GM12878 (cell line): ENCODE results near the gene ANKRD42.

ENCODE experiments used
- CBFB ChIP-seq: IDR thresholded peaks from 2 replicates; pipeline ENCODE4 v1.6.1; 2016; ENCODE audit warnings: antibody characterized with exemption, low read depth
- CTCF ChIP-seq, 3 experiments: IDR thresholded peaks in 2 of 3; conservative IDR thresholded peaks in 1 of 3; 2 replicates each; pipeline ENCODE4 v1.5.1; 2011; ENCODE audit warnings: low read depth in 3 of 3, low read length in 3 of 3, mild to moderate bottlenecking in 3 of 3, control low read depth in 2 of 3, moderate library complexity in 2 of 3, inconsistent platforms in 1 of 3, mixed read lengths in 1 of 3; ENCODE audit not compliant: control insufficient read depth in 2 of 3, insufficient read depth in 1 of 3; ENCODE audit errors: extremely low read depth in 1 of 3
- EZH2 ChIP-seq: IDR thresholded peaks from 2 replicates; pipeline ENCODE4 v1.6.1; 2012; ENCODE audit warnings: low read depth, mild to moderate bottlenecking, control low read depth, inconsistent platforms, low read length, borderline replicate concordance; ENCODE audit not compliant: control insufficient read depth
- HDGF ChIP-seq: fragments of 450-650 bp; IDR thresholded peaks from 2 replicates; pipeline ENCODE4 v1.6.1; 2016; ENCODE audit warnings: antibody characterized with exemption
- NRF1 ChIP-seq: conservative IDR thresholded peaks from 2 replicates; pipeline ENCODE4 v1.6.1; 2011; ENCODE audit warnings: mild to moderate bottlenecking, low read depth, low read length, improper control_type of control experiment
- RAD21 ChIP-seq: IDR thresholded peaks from 2 replicates; pipeline ENCODE4 v1.6.1; 2011; ENCODE audit warnings: mild to moderate bottlenecking, low read depth, low read length, moderate library complexity; ENCODE audit not compliant: insufficient read depth
- RCOR1 ChIP-seq: conservative IDR thresholded peaks from 2 replicates; pipeline ENCODE4 v1.6.1; 2012; ENCODE audit warnings: low read depth, low read length, improper control_type of control experiment
- SIN3A ChIP-seq: IDR thresholded peaks from 2 replicates; pipeline ENCODE4 v1.6.1; 2012; ENCODE audit warnings: low read depth, low read length, improper control_type of control experiment
- SIX5 ChIP-seq: IDR thresholded peaks from 2 replicates; pipeline ENCODE4 v1.6.1; 2011; ENCODE audit warnings: mild to moderate bottlenecking, low read depth, low read length, moderate library complexity; ENCODE audit not compliant: severe bottlenecking
- TAF1 ChIP-seq: IDR thresholded peaks from 2 replicates; pipeline ENCODE4 v1.6.1; 2011; ENCODE audit warnings: mild to moderate bottlenecking, low read depth, low read length, borderline replicate concordance
- USF2 ChIP-seq: IDR thresholded peaks from 2 replicates; pipeline ENCODE4 v1.6.1; 2011; ENCODE audit warnings: low read depth, low read length, improper control_type of control experiment, borderline replicate concordance
- ZSCAN29 ChIP-seq: fragments of 450-650 bp; IDR thresholded peaks from 2 replicates; pipeline ENCODE4 v1.6.1; 2017; ENCODE audit warnings: mild to moderate bottlenecking, moderate library complexity
- TF ChIP-seq, protein P1 (sequence below): IDR thresholded peaks from 2 replicates; pipeline ENCODE4 v1.6.1; 2012; ENCODE audit warnings: mild to moderate bottlenecking, low read depth, low read length
- TF ChIP-seq, protein P2 (sequence below): fragments of 450-650 bp; formaldehyde crosslinking; IDR thresholded peaks from 2 replicates; pipeline ENCODE4 v1.5.0; 2022; ENCODE audit warnings: mild to moderate bottlenecking, missing genetic modification characterization

DNA sequence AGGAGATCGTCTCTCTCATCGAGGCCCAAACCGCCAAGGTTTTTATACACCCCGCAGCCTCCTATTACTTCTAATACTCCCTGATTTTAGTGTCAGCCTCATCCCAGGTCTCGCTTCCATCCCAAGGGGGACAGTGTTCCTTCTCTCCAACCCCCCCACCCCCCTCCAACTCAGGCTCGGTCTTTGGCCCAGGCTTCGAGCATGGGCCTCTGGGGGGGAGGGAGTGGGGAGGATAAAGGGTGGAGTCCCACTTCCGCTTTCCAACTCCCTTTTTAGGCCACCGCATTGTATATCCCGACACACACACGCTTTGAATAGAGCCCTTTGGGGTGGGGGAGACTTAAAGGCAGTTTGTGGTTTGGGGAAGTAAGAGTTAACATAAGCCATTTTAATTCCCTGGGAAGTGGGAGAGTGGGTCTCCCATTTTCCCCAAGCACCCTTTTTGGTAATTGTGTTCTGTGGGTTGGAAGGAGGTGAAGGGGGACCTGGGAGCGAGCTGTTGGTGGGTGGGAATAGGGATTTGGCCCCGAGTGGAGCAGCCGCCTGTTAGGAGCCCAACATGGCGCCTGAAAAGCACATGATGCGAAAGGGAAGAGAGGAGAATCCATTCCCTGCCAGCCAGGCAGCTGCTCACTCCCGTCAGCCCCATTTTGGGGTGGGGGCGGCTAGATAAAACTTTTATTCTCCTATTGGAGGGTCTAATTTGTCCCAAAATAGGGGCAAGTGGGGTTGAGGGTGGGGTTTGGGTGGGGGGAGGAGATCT, 35.7 kb upstream of the ANKRD42 start:
- no peak for TF ChIP-seq USF2
- no peak for TF ChIP-seq RAD21
- TF ChIP-seq TAF1 = no peak; the same call in 1 of the 2 replicates
- TF ChIP-seq, protein P1, sequence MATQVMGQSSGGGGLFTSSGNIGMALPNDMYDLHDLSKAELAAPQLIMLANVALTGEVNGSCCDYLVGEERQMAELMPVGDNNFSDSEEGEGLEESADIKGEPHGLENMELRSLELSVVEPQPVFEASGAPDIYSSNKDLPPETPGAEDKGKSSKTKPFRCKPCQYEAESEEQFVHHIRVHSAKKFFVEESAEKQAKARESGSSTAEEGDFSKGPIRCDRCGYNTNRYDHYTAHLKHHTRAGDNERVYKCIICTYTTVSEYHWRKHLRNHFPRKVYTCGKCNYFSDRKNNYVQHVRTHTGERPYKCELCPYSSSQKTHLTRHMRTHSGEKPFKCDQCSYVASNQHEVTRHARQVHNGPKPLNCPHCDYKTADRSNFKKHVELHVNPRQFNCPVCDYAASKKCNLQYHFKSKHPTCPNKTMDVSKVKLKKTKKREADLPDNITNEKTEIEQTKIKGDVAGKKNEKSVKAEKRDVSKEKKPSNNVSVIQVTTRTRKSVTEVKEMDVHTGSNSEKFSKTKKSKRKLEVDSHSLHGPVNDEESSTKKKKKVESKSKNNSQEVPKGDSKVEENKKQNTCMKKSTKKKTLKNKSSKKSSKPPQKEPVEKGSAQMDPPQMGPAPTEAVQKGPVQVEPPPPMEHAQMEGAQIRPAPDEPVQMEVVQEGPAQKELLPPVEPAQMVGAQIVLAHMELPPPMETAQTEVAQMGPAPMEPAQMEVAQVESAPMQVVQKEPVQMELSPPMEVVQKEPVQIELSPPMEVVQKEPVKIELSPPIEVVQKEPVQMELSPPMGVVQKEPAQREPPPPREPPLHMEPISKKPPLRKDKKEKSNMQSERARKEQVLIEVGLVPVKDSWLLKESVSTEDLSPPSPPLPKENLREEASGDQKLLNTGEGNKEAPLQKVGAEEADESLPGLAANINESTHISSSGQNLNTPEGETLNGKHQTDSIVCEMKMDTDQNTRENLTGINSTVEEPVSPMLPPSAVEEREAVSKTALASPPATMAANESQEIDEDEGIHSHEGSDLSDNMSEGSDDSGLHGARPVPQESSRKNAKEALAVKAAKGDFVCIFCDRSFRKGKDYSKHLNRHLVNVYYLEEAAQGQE = no peak
- peak; percentile 76; the same call in 1 of the 2 replicates for TF ChIP-seq SIN3A
- TF ChIP-seq, protein P2, sequence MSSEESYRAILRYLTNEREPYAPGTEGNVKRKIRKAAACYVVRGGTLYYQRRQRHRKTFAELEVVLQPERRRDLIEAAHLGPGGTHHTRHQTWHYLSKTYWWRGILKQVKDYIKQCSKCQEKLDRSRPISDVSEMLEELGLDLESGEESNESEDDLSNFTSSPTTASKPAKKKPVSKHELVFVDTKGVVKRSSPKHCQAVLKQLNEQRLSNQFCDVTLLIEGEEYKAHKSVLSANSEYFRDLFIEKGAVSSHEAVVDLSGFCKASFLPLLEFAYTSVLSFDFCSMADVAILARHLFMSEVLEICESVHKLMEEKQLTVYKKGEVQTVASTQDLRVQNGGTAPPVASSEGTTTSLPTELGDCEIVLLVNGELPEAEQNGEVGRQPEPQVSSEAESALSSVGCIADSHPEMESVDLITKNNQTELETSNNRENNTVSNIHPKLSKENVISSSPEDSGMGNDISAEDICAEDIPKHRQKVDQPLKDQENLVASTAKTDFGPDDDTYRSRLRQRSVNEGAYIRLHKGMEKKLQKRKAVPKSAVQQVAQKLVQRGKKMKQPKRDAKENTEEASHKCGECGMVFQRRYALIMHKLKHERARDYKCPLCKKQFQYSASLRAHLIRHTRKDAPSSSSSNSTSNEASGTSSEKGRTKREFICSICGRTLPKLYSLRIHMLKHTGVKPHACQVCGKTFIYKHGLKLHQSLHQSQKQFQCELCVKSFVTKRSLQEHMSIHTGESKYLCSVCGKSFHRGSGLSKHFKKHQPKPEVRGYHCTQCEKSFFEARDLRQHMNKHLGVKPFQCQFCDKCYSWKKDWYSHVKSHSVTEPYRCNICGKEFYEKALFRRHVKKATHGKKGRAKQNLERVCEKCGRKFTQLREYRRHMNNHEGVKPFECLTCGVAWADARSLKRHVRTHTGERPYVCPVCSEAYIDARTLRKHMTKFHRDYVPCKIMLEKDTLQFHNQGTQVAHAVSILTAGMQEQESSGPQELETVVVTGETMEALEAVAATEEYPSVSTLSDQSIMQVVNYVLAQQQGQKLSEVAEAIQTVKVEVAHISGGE (CRISPR knock-in tag) = no peak
- TF ChIP-seq CBFB = no peak
- TF ChIP-seq HDGF = no peak
- no peak for TF ChIP-seq SIX5
- no peak for TF ChIP-seq ZSCAN29
- no peak for TF ChIP-seq CTCF (IDR thresholded peaks at IDR 0.05 in 2 of 3, conservative IDR thresholded peaks at IDR 0.05 in 1 of 3; ENCODE audit: control insufficient read depth in 2 of 3, extremely low read depth in 1 of 3, insufficient read depth in 1 of 3, low read depth in 3 of 3, low read length in 3 of 3)
- no peak for TF ChIP-seq EZH2
- TF ChIP-seq NRF1 = no peak
- no peak for TF ChIP-seq RCOR1
